Measurements from ENCODE around the gene PCDHB8.
"Not testable (repeated sequence)": the region's sequence is repeated elsewhere in the genome, so short reads cannot be mapped to it uniquely, and the experiment has no call there.

The PCDHB8 gene

GRCh38 chr5:141177577-141178191 lies at the start of gene PCDHB8:
PCDHB8 (plus strand) TSS chr5:141177790; CDS start chr5:141178035, 245 bp downstream.
- not testable (repeated sequence) for DNase-seq

DNA sequence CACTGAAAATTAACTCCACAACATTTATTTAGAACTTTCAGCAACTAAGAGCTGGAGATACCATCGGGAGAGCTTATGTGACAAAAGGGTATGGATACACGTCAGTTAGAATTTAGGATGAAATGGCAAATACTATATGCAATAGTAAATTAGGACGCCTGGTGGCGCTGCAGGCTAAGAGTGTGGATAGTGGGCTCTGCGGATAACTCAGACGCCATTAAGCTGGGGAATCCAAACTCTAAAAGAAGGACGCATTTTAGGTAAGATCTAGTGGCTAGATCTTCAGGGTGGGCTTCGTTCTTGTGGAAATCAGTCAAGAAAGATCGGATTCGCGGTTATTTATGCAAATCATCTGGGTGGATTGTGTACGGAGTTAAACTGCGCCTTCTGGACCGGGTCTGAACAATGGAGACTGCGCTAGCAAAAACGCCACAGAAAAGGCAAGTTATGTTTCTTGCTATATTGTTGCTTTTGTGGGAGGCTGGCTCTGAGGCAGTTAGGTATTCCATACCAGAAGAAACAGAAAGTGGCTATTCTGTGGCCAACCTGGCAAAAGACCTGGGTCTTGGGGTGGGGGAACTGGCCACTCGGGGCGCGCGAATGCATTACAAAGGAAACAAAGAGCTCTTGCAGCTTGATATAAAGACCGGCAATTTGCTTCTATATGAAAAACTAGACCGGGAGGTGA lies 42.4 kb upstream of the PCDHB8 start, which contains the start of gene PCDHB5:
Gene PCDHB5, plus strand, starts transcription at position 177 of the 688 bp plus-strand sequence. Its CDS starts 229 bp downstream, at position 406.
- no peak for DNase-seq

GRCh38 chr5:141135718-141136266 lies 41.8 kb upstream of the PCDHB8 start:
- DNase-seq: no peak

GRCh38 chr5:141137346-141137745 lies 40.2 kb upstream of the PCDHB8 start:
- DNase-seq: not testable (repeated sequence)

- no peak for DNase-seq
These were observed 27.8 kb upstream of the PCDHB8 start, which contains the start of gene PCDHB6 for GRCh38 chr5:141149812-141150211. PCDHB6 (plus strand) TSS chr5:141150057; CDS start chr5:141150258, 201 bp downstream.

DNA sequence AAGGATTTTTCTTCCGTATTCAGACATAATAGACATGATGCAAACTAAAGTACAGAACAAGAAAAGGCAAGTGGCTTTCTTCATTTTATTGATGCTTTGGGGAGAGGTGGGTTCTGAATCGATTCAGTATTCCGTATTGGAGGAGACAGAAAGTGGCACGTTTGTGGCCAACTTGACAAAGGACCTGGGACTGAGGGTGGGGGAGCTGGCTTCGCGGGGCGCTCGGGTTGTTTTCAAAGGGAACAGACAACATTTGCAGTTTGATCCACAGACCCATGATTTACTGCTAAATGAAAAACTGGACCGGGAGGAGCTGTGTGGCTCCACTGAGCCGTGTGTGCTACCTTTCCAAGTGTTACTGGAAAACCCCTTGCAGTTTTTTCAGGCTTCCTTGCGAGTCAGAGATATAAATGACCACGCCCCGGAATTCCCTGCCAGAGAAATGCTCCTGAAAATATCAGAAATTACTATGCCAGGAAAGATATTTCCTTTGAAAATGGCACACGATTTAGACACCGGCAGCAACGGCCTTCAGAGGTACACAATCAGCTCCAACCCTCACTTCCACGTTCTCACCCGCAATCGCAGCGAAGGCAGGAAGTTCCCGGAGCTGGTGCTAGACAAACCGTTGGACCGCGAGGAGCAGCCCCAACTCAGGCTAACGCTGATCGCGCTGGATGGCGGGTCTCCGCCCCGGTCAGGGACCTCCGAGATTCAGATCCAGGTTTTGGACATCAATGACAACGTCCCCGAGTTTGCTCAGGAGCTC lies 27.2 kb upstream of the PCDHB8 start:
- DNase-seq: no peak

- no peak for DNase-seq
These were observed 26.6 kb upstream of the PCDHB8 start for GRCh38 chr5:141150993-141151325.

DNA sequence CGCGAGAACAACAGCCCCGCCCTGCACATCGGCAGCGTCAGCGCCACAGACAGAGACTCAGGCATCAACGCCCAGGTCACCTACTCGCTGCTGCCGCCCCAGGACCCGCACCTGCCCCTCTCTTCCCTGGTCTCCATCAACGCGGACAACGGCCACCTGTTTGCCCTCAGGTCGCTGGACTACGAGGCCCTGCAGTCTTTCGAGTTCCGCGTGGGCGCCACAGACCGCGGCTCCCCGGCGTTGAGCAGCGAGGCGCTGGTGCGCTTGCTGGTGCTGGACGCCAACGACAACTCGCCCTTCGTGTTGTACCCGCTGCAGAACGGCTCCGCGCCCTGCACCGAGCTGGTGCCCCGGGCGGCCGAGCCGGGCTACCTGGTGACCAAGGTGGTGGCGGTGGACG lies 26.0 kb upstream of the PCDHB8 start:
- not testable (repeated sequence) for DNase-seq

- DNase-seq: not testable (repeated sequence)
These were observed 25.5 kb upstream of the PCDHB8 start for GRCh38 chr5:141152096-141152495.

DNA sequence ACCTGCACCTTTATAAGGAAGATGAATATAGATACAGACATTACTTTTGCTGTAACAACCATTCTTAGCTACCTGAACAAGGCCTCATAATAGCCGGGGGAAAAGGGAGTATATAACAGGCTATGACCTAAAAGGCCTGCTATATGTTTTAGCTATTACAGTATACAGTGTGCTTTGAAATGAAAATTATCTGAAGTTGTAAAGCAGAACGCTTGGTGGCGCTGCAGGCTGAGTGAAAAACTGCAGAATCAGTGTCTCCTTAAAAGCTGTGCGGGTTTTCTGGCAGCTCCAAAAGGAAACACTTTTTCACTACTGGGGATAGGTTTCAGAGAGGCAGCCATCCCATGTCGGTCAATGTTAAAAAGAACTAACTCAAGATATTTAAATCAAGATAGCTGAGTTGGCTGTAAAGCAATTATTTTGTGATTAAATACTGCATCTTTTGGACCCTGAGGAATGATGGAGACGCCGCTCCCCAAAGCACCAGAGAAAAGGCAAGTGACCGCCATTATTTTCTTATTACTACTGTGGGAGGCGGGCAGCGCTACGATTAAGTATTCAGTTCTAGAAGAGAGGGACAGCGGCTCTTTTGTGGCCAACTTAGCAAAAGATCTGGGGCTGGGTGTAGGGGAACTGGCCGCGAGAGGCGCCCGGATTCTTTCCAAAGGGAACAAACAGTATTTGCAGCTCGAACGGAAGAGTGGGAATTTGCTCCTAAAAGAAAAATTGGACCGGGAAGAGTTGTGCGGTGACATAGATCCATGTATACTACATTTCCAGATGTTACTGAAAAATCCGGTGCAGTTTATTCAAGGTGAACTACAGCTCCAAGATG lies 21.8 kb upstream of the PCDHB8 start:
- DNase-seq: no peak

GRCh38 chr5:141157356-141157755 lies 20.2 kb upstream of the PCDHB8 start:
- DNase-seq: not testable (repeated sequence)

- DNase-seq: not testable (repeated sequence)
These were observed 19.7 kb upstream of the PCDHB8 start for GRCh38 chr5:141157901-141158300.

DNA sequence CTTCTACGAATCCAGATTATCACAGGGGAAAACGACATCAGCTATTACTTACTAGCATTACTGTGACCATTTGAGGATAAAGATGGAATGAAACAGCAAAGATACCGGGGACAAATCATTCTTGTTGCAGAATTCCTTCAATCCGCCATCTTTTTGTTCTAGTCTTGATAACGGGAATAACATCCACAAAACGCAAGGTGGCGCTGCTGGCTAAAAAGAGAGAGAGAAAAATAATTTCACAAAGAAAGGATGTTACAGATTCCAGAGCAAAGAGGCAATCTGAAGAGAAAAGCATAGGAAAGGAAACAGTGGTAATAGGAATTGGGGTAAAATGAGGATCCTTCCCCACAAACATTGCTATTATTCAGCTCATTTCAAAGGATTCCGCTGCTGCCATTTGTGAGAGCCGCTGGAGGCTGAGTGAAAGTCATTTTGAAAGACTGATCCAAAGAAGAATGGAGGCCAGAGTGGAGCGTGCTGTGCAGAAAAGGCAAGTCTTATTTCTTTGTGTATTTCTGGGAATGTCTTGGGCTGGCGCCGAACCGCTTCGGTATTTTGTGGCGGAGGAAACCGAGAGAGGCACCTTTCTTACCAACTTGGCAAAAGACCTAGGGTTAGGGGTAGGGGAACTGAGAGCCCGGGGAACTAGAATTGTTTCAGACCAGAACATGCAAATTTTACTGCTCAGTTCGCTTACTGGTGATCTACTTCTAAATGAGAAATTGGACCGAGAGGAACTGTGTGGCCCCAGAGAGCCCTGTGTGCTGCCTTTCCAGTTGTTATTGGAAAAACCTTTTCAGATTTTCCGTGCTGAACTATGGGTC lies 5.0 kb upstream of the PCDHB8 start, which contains the start of gene PCDHB7:
Gene PCDHB7, plus strand, starts transcription at position 264 of the 824 bp plus-strand sequence. Its CDS starts 192 bp downstream, at position 456.
- no peak for DNase-seq

DNA sequence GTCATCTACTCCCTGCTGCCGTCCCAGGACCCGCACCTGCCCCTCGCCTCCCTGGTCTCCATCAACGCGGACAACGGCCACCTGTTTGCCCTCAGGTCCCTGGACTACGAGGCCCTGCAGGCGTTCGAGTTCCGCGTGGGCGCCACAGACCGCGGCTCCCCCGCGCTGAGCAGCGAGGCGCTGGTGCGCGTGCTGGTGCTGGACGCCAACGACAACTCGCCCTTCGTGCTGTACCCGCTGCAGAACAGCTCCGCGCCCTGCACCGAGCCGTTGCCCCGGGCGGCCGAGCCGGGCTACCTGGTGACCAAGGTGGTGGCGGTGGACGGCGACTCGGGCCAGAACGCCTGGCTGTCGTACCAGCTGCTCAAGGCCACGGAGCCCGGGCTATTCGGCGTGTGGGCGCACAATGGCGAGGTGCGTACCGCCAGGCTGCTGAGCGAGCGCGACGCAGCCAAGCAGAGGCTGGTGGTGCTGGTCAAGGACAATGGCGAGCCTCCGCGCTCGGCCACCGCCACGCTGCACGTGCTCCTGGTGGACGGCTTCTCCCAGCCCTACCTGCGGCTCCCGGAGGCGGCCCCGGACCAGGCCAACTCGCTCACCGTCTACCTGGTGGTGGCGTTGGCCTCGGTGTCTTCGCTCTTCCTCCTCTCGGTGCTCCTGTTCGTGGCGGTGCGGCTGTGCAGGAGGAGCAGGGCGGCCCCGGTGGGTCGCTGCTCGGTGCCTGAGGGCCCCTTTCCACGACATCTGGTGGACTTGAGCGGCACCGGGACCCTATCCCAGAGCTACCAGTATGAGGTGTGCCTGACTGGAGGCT lies 3.1 kb upstream of the PCDHB8 start:
- DNase-seq: not testable (repeated sequence)

DNA sequence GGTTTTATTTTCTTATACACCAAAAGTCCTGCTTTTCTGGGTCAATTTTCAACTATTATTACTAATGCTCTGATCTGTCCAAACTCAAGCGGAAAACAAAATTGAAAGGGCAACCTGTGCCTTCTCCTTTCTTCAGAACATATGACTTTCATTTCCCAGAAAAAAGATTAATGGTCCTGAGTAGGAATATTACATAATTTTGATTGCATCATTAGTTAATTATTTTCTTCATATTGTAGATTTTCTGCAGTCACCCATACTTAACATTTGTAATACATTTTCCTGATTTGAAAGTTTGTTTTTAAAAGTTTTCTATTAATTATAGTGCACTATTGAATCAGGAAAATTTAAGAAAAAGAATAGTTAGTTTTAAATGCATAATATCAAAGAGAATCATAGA lies 1.7 kb upstream of the PCDHB8 start:
- no peak for DNase-seq

GRCh38 chr5:141179371-141179770 lies 1.8 kb downstream of the PCDHB8 start:
- not testable (repeated sequence) for DNase-seq

GRCh38 chr5:141179876-141180275 lies 2.3 kb downstream of the PCDHB8 start:
- not testable (repeated sequence) for DNase-seq

GRCh38 chr5:141180313-141180712 lies 2.7 kb downstream of the PCDHB8 start:
- DNase-seq: no peak

DNA sequence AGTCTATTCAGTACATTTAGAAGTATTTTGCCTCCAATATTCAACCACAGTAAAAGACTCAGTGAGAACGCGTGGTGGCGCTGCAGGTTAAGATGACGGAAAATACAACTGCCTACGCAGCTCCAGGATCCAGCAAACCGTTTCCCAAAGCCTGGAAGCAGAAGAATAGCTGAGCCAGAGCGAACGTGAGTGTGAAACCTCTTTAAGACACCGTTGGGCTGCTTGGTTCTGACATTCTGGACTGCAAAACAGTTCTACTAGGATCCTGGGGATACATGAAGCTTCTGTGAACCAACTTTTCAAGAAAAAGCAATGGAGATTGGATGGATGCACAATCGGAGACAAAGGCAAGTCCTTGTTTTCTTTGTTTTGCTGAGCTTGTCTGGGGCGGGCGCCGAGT lies 4.7 kb downstream of the PCDHB8 start, which contains the start of gene PCDHB16:
Gene PCDHB16, plus strand, starts transcription at position 140 of the 400 bp plus-strand sequence. Its CDS starts 173 bp downstream, at position 313.
- no peak for DNase-seq

All from SIG-M5 (cell line).